Naive thymus-derived CD4-positive, alpha-beta T cell (primary cell): ENCODE measurements around the gene NTRK3. TPM values are rescaled to one million over a fixed set of nuclear protein-coding genes. Genes with fewer than 3 reads are reported as not detected.

Source experiments
- ATAC-seq: fragments of 150-1000 bp; cut with Tn5 transposase; 2 replicates; pipeline ENCODE4 v1.10.0; 2021; ENCODE audit warnings: mild to moderate bottlenecking, moderate library complexity
- CTCF ChIA-PET: fragments of 350-600 bp; sonication (Branson Sonifier 250); formaldehyde crosslinking; loops from one replicate; lab custom pipeline; 2021; ENCODE audit warnings: antibody characterized with exemption; lab: Charles Lee
- POLR2A ChIA-PET: fragments of 350-600 bp; sonication (Branson Sonifier 250); formaldehyde crosslinking; loops from one replicate; lab custom pipeline; 2021; ENCODE audit warnings: antibody characterized with exemption, inconsistent platforms; lab: Charles Lee
- DNase-seq, 9 donors: peaks; one replicate each; pipeline versions ENCODE4 v3.0.0 to v3.0.0-alpha.2; 2020 to 2022; ENCODE audit warnings: mixed read lengths in 1 of 9
- H3K27ac ChIP-seq: one replicate; pipeline ENCODE4 v1.7.0; 2013; ENCODE audit warnings: mild to moderate bottlenecking, low read depth, low read length, moderate library complexity
- H3K27me3 ChIP-seq, 2 donors: one replicate each; pipeline ENCODE4 v1.7.0; 2013; ENCODE audit warnings: low read length in 2 of 2, mild to moderate bottlenecking in 2 of 2, moderate library complexity in 2 of 2; ENCODE audit not compliant: control insufficient read depth in 2 of 2, insufficient read depth in 2 of 2
- H3K36me3 ChIP-seq, 3 experiments: 1 replicate in 2 of 3; 2 replicates in 1 of 3; pipeline ENCODE4 v1.7.0; 2013; ENCODE audit warnings: low read length in 3 of 3, mild to moderate bottlenecking in 3 of 3, moderate library complexity in 1 of 3; ENCODE audit not compliant: insufficient read depth in 3 of 3, control insufficient read depth in 2 of 3
- H3K4me1 ChIP-seq, 2 donors: one replicate each; pipeline ENCODE4 v1.7.0; 2013; ENCODE audit warnings: low read length in 2 of 2, mild to moderate bottlenecking in 2 of 2, moderate library complexity in 1 of 2; ENCODE audit not compliant: control insufficient read depth in 2 of 2, insufficient read depth in 2 of 2
- H3K4me3 ChIP-seq: 2 replicates; pipeline ENCODE4 v1.7.0; 2013; ENCODE audit warnings: mild to moderate bottlenecking, low read length
- H3K9me3 ChIP-seq, 3 experiments: 1 replicate in 2 of 3; 2 replicates in 1 of 3; pipeline ENCODE4 v1.7.0; 2013; ENCODE audit warnings: low read length in 3 of 3; ENCODE audit not compliant: control insufficient read depth in 2 of 3
- H3K27ac Mint-ChIP-seq, 9 donors: one replicate each; pipeline ENCODE4 v1.8.0; 2020 to 2022; ENCODE audit warnings: mixed read lengths in 9 of 9, mild to moderate bottlenecking in 8 of 9, moderate library complexity in 5 of 9, inconsistent platforms in 2 of 9
- H3K27me3 Mint-ChIP-seq, 5 donors: one replicate each; pipeline ENCODE4 v1.8.0; 2021 to 2022; ENCODE audit warnings: mixed read lengths in 5 of 5, mild to moderate bottlenecking in 1 of 5
- H3K36me3 Mint-ChIP-seq, 5 donors: one replicate each; pipeline ENCODE4 v1.8.0; 2020 to 2022; ENCODE audit warnings: mixed read lengths in 5 of 5, mild to moderate bottlenecking in 3 of 5, inconsistent platforms in 1 of 5
- H3K4me1 Mint-ChIP-seq, 7 donors: one replicate each; pipeline ENCODE4 v1.8.0; 2020 to 2022; ENCODE audit warnings: mixed read lengths in 7 of 7, mild to moderate bottlenecking in 3 of 7, inconsistent platforms in 1 of 7
- H3K4me3 Mint-ChIP-seq, 10 donors: one replicate each; pipeline ENCODE4 v1.8.0; 2020 to 2022; ENCODE audit warnings: mild to moderate bottlenecking in 10 of 10, mixed read lengths in 10 of 10, moderate library complexity in 6 of 10, inconsistent platforms in 2 of 10
- H3K9me3 Mint-ChIP-seq, 11 donors: one replicate each; pipeline ENCODE4 v1.8.0; 2020 to 2022; ENCODE audit warnings: mixed read lengths in 11 of 11, mild to moderate bottlenecking in 4 of 11, inconsistent platforms in 1 of 11, moderate library complexity in 1 of 11
- intact Hi-C, 2 donors: fragments of 100-400 bp; cut with micrococcal nuclease; formaldehyde crosslinking; loops; one replicate each; pipeline ENCODE4 v1.15.1; 2023
- polyA plus RNA-seq, 2 donors: library from polyadenylated mRNA; unstranded; fragments of 300-500 nt; fragmentation: Illumina TruSeq; gene quantifications; one replicate each; pipeline ENCODE4 v1.2.3, GENCODE V29; 2021
- total RNA-seq, 6 experiments: library from RNA in 5 of 6; stranded (reverse) in 5 of 6; gene quantifications; 1 replicate in 5 of 6; 2 replicates in 1 of 6; pipeline ENCODE4 v1.2.3 and lab custom pipeline; 2021 to 2026

The NTRK3 gene
- total and polyA plus RNA-seq, 7 experiments from 2014 or later = 0.05 to 0.78 TPM; not detected in 5

DNA sequence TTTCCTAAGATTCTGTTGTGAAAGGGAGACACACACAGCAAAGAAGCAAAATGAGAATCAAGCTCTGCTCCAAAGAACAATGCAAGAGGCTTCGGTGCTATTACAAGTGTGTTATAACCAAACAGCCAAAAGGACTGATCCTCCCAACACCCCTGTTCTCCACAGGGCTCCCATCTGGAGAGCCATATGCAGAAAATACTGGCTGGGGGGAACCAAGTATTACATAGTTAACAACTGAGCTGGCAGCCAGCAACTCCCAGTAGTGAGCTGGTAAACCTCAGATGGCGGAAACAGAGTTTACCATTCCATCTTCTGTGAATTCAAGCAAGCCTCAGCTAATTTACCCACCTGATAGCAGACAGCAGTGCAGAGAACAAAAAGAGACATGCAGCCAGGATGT lies 156.4 kb downstream of the NTRK3 start:
- no peak overlapping the region for H3K27ac ChIP-seq
- intact Hi-C loops = no loop called here
- no peaks in the 10 kb centered on the region for H3K36me3 ChIP-seq
- POLR2A ChIA-PET = no interaction called here
- Mint-ChIP-seq H3K27ac (no peak overlapping the region), H3K9me3 (peaks cover 0 to 2% (median 0%) of the 10 kb centered on the region in 11 donors), H3K36me3 (no peaks in the 10 kb centered on the region), H3K4me1 (no peaks in the 10 kb centered on the region), H3K27me3 (peaks cover 0 to 26% (median 3%) of the 10 kb centered on the region in 5 donors), H3K4me3 (no peak overlapping the region)
- no peak for DNase-seq
- no peaks in the 10 kb centered on the region for H3K27me3 ChIP-seq
- no peaks in the 10 kb centered on the region for H3K4me1 ChIP-seq
- no peaks in the 10 kb centered on the region for H3K9me3 ChIP-seq
- CTCF ChIA-PET = no interaction called here
- ATAC-seq = no peak
- H3K4me3 ChIP-seq = no peak overlapping the region

DNA sequence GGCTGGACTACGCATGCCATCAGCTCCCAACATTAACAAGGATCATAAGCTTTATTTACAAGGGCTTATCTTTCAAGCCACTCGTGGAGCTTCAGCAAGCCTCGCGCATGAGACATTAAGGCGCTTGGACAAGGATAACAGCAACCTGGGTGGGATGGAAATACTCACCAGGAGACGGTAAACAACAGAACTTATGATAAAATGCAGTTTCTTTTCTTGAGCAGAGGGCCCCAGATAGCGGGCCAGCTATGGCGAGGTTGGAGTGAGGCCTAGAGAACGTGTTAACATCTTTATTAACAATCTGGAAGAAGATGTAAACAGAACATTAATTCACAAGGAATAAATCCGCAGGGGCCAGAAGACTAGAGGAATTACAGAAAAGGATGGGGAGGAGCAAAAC lies 158.2 kb downstream of the NTRK3 start:
- intact Hi-C loops = no loop called here
- POLR2A ChIA-PET = no interaction called here
- no peak overlapping the region for H3K4me3 ChIP-seq

DNA sequence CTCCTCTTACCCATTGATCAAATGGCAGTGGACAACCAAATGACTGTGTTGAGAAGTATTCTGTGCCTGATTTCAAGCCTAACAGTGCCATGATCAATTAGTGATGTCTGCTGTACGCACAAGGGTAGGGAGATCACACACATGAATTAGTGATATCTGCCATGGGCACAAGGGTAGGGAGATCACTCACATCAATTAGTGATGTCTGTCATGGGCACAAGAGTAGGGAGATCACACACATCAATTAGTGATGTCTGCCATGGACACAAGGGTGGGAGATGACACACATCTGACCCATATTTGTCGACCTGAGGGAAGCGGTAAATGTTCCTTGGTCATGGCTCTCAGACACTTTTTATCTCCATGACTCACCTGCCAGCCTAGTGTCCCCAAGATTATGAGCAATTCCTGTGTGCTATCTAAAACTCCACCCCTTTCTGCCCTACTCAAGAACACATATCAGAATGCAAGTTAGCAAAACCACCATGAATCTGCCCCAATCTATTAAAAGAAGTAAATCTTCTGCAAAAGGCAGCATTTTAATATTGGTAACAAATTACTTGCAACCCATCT lies 165.0 kb downstream of the NTRK3 start:
- no peaks in the 10 kb centered on the region for H3K36me3 ChIP-seq
- H3K9me3 Mint-ChIP-seq = peaks cover 0 to 7% (median 0%) of the 10 kb centered on the region in 11 donors
- peaks cover 0 to 19% (median 10%) of the 10 kb centered on the region in 5 donors for H3K27me3 Mint-ChIP-seq
- no peaks in the 10 kb centered on the region for H3K4me1 Mint-ChIP-seq
- DNase-seq (no peak), ATAC-seq (no peak)
- intact Hi-C loops = no loop called here
- no peaks in the 10 kb centered on the region for H3K4me1 ChIP-seq
- peaks cover 0 to 5% of the 10 kb centered on the region in 2 donors for H3K27me3 ChIP-seq
- H3K9me3 ChIP-seq = no peaks in the 10 kb centered on the region
- ChIA-PET CTCF (no interaction called here), POLR2A (no interaction called here)
- no peaks in the 10 kb centered on the region for H3K36me3 Mint-ChIP-seq
- H3K4me3 Mint-ChIP-seq = no peak overlapping the region
- H3K4me3 ChIP-seq = no peak overlapping the region
- no peak overlapping the region for H3K27ac Mint-ChIP-seq
- H3K27ac ChIP-seq = no peak overlapping the region

More for the DNA sequence above, 158.2 kb downstream of the NTRK3 start:
- H3K27me3 Mint-ChIP-seq = peaks cover 0 to 26% (median 3%) of the 10 kb centered on the region in 5 donors
- H3K4me1 Mint-ChIP-seq = no peaks in the 10 kb centered on the region
- no peak overlapping the region for H3K27ac Mint-ChIP-seq
- DNase-seq (no peak), ATAC-seq (no peak)
- Histone ChIP-seq H3K27me3 (no peaks in the 10 kb centered on the region), H3K4me1 (no peaks in the 10 kb centered on the region), H3K27ac (no peak overlapping the region), H3K36me3 (no peaks in the 10 kb centered on the region), H3K9me3 (no peaks in the 10 kb centered on the region)
- H3K4me3 Mint-ChIP-seq = no peak overlapping the region
- H3K36me3 Mint-ChIP-seq = no peaks in the 10 kb centered on the region
- CTCF ChIA-PET = no interaction called here
- H3K9me3 Mint-ChIP-seq = peaks cover 0 to 2% (median 0%) of the 10 kb centered on the region in 11 donors

DNA sequence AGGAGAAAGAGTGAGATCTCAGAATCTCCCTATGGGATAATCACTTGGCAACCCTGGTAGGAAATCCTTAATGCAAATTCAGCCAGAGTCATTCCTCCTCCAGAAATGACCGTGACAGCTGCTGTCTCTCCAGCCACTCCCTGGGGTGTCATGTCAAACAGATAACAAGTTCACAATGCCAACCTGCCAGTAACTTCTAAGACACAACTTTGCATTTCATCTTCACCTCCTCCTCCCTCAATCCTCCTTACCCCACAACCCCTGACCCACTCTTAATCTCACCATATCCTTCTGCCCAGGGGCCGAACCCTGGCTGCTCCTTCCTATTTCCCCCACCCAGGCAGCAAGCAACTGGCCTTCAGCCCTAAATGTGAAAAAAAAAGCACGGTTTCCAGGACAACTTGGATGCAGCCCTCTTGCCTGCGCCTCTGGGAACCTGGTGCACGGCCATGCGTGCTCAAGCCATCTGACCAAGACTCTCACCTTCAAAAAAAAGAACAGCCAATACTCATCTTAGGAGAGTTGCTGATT lies 166.0 kb downstream of the NTRK3 start:
- ChIA-PET POLR2A (no interaction called here), CTCF (no interaction called here)
- Histone ChIP-seq H3K9me3 (no peaks in the 10 kb centered on the region), H3K4me1 (no peaks in the 10 kb centered on the region), H3K27me3 (peaks cover 0 to 5% of the 10 kb centered on the region in 2 donors), H3K27ac (no peak overlapping the region), H3K36me3 (no peaks in the 10 kb centered on the region), H3K4me3 (no peak overlapping the region)
- Mint-ChIP-seq H3K4me1 (no peaks in the 10 kb centered on the region), H3K27ac (no peak overlapping the region), H3K36me3 (no peaks in the 10 kb centered on the region), H3K4me3 (no peak overlapping the region), H3K27me3 (peaks cover 0 to 13% (median 10%) of the 10 kb centered on the region in 5 donors), H3K9me3 (peaks cover 0 to 7% (median 0%) of the 10 kb centered on the region in 11 donors)
- DNase-seq (no peak), ATAC-seq (no peak)
- intact Hi-C loops = no loop called here

DNA sequence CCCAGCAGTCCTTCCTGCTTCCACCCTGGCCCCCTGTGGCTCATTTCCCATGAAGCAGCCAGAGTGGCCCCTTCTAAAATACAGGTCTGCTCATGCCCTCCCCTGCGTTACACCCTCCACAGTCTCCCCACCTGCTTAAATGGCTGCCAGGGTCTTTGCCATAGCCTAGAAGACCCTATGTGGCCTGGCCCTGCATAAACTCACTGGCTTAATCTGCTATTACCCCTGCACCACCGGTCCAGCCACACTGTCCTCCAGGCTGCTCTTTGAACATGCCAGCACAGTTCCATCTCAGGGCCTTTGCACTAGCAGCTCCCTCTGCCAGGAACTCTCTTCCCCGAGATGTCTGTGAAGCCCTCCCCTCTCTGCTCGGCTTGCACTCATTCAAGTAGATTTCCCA lies 166.8 kb downstream of the NTRK3 start:
- H3K27me3 ChIP-seq = peaks cover 0 to 5% of the 10 kb centered on the region in 2 donors
- intact Hi-C loops = no loop called here
- peaks cover 0 to 13% (median 10%) of the 10 kb centered on the region in 5 donors for H3K27me3 Mint-ChIP-seq
- H3K4me1 ChIP-seq = no peaks in the 10 kb centered on the region
- no peak overlapping the region for H3K27ac ChIP-seq
- H3K36me3 ChIP-seq = no peaks in the 10 kb centered on the region
- no peak overlapping the region for H3K4me3 ChIP-seq
- H3K9me3 Mint-ChIP-seq = peaks cover 0 to 7% (median 0%) of the 10 kb centered on the region in 11 donors
- ChIA-PET CTCF (no interaction called here), POLR2A (no interaction called here)
- no peak overlapping the region for H3K27ac Mint-ChIP-seq
- ATAC-seq (no peak), DNase-seq (no peak)
- H3K4me1 Mint-ChIP-seq = no peaks in the 10 kb centered on the region
- H3K36me3 Mint-ChIP-seq = no peaks in the 10 kb centered on the region
- no peaks in the 10 kb centered on the region for H3K9me3 ChIP-seq
- H3K4me3 Mint-ChIP-seq = no peak overlapping the region

DNA sequence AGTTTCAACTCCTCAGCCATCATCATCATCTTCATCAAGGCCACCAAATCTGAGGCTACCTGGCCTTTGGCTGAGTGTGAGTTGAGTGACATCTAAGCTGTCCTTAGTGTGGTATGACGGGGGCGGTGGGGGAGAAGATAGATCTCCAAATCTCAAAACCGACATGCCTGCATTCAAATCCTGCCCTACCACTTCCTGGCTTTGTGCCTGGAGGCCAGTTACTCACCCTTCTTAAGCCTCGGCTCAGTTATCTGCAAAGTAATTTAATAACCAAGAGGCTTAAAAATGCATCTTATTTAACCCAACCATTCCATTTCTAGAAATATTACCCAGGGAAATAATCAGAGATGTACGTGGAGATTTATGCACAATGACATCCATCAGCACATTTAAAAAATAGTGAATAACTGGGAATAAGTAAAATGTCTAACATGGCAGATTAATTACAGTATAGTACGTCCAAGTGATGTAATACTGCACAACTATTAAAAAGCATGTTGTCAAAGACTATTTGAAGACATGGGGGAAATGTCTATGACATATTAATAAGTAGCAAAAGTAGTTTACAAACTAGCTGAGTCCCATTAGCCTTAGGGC lies 167.4 kb downstream of the NTRK3 start:
- H3K27me3 ChIP-seq = peaks cover 0 to 5% of the 10 kb centered on the region in 2 donors
- intact Hi-C loops = no loop called here
- Mint-ChIP-seq H3K36me3 (no peaks in the 10 kb centered on the region), H3K27ac (no peak overlapping the region), H3K4me1 (no peaks in the 10 kb centered on the region), H3K27me3 (peaks cover 0 to 13% (median 10%) of the 10 kb centered on the region in 5 donors), H3K4me3 (no peak overlapping the region), H3K9me3 (peaks cover 0 to 7% (median 0%) of the 10 kb centered on the region in 11 donors)
- H3K4me1 ChIP-seq = no peaks in the 10 kb centered on the region
- H3K9me3 ChIP-seq = no peaks in the 10 kb centered on the region
- no peak for ATAC-seq
- no peak for DNase-seq
- CTCF ChIA-PET = no interaction called here
- H3K4me3 ChIP-seq = no peak overlapping the region
- H3K36me3 ChIP-seq = no peaks in the 10 kb centered on the region
- POLR2A ChIA-PET = no interaction called here
- H3K27ac ChIP-seq = no peak overlapping the region
